Heart left ventricle (tissue), 13 donors: Measurements from ENCODE around the gene TBCD.

Experiments used
- CTCF ChIP-seq, 12 donors: fragments of 200-600 bp; sonication (generic) in 4 of 12; IDR thresholded peaks; one replicate each; pipeline versions ENCODE4 v1.5.0 to v1.8.0; 2018 to 2022; ENCODE audit warnings: antibody characterized with exemption in 12 of 12, mild to moderate bottlenecking in 5 of 12
- POLR2A ChIP-seq, 2 donors: fragments of 450-650 bp; IDR thresholded peaks; one replicate each; pipeline ENCODE4 v1.6.1; 2017; ENCODE audit warnings: antibody characterized with exemption in 2 of 2, mild to moderate bottlenecking in 2 of 2, moderate library complexity in 2 of 2
- donor health status: ischemic (EF 13 %, LVEDD 7.1; RV severe dilation, severe dysfunction).
- donor health status: DM: no; HTN: yes; CAD: no.
- donor health status: DM: no; HTN: no; CAD: no.
- donor health status: ischemic (EF 25% LVEDD 6.9; RV normal size, moderate dysfunction).
- donor health status: ischemic (EF 25% LVEDD 5.7; RV mildly dilated, moderate dysfunction).
- donor health status: ischemic (EF 35%, LVEDD 5.7; RV mildly dilated, moderate dysfunction).
- donor health status: nonischemic (EF 11% LVEDD 7.7; RV severe dilation, severe dysfunction).
- donor health status: DM: yes; HTN: yes; CAD: no.
- donor health status: PGD.
- donor health status: ischemic (EF 29% LVEDD 5.4; RV normal size, mild dysfunction).
- donor health status: nonischemic (EF 23%, LVEDD 6.1; RV moderate dilation, normal function).

- no peak for TF ChIP-seq CTCF (IDR thresholded peaks at IDR 0.05)
- TF ChIP-seq POLR2A (IDR thresholded peaks at IDR 0.05), result no peak
Observed at GRCh38 chr17:82799591-82799990, 47.7 kb downstream of the TBCD start.
